Choroid plexus epithelial cell (primary cell): Measurements from ENCODE around the gene FYTTD1.

Source experiments
- DNase-seq: peaks from one replicate; pipeline ENCODE4 v3.0.0-alpha.2; 2010; ENCODE audit warnings: low read depth
- H3K4me3 ChIP-seq: 2 replicates; pipeline ENCODE4 v1.5.1; 2011; ENCODE audit warnings: low read depth, mild to moderate bottlenecking, control low read depth, low read length, moderate library complexity
- CTCF ChIP-seq: conservative IDR thresholded peaks from 2 replicates; pipeline ENCODE4 v1.5.1; 2011; ENCODE audit warnings: low read depth, mild to moderate bottlenecking, control low read depth, inconsistent platforms, low read length, moderate library complexity

Gene FYTTD1

GRCh38 chr3:197742787-197743186, 6.9 kb upstream of the FYTTD1 start:
- no peak for DNase-seq
- H3K4me3 ChIP-seq, result no peak overlapping the region
- no peak for TF ChIP-seq CTCF

GRCh38 chr3:197746209-197746608, 3.5 kb upstream of the FYTTD1 start:
- H3K4me3 ChIP-seq, result no peak overlapping the region
- DNase-seq, result peak; percentile 14

GRCh38 chr3:197746801-197747237, 2.9 kb upstream of the FYTTD1 start:
- peak; percentile 39 for DNase-seq
- H3K4me3 ChIP-seq, result no peak overlapping the region
- TF ChIP-seq CTCF, result no peak

More at GRCh38 chr3:197746209-197746608, 3.5 kb upstream of the FYTTD1 start:
- no peak for TF ChIP-seq CTCF

- DNase-seq, result peak; percentile 15
- no peak for TF ChIP-seq CTCF
- peak overlapping the region; percentile 63 for H3K4me3 ChIP-seq
Observed at GRCh38 chr3:197748597-197749314, 927 bp upstream of the FYTTD1 start.

- no peak for TF ChIP-seq CTCF
- peak overlapping the region; percentile 63 for H3K4me3 ChIP-seq
- peak; percentile 52 for DNase-seq
Observed at GRCh38 chr3:197749315-197749600, 425 bp upstream of the FYTTD1 start.

GRCh38 chr3:197750396-197750831, 731 bp downstream of the FYTTD1 start:
- peak; percentile 37 for TF ChIP-seq CTCF
- H3K4me3 ChIP-seq, result peak overlapping the region; percentile 63
- DNase-seq, result peak; percentile 78

GRCh38 chr3:197750858-197751737, 1.4 kb downstream of the FYTTD1 start:
- H3K4me3 ChIP-seq, result peak overlapping the region; percentile 63
- DNase-seq, result peak; percentile 59
- TF ChIP-seq CTCF, result no peak
